Natural killer cell (primary cell): ENCODE results near the gene SYPL1. TPM values are rescaled to one million over a fixed set of nuclear protein-coding genes. Genes with fewer than 3 reads are reported as not detected.
A peak's percentile ranks its signal among the peaks of the same experiment; 100 is the strongest.

Source experiments
- ATAC-seq, 3 donors: fragments of 150-1000 bp in 2 of 3; fragments of 200-7000 bp in 1 of 3; cut with Tn5 transposase; 1 replicate in 1 of 3; 2 replicates in 2 of 3; pipeline ENCODE4 v1.10.0; 2021; ENCODE audit warnings: mild to moderate bottlenecking in 2 of 3, moderate library complexity in 2 of 3
- DNase-seq, 2 donors: peaks; one replicate each; pipeline versions ENCODE4 v3.0.0 to v3.0.0-alpha.2; 2013 to 2021; ENCODE audit warnings: mixed read lengths in 1 of 2
- H3K27ac ChIP-seq: one replicate; pipeline ENCODE4 v1.5.1; 2013; ENCODE audit warnings: mild to moderate bottlenecking, low read length
- H3K27me3 ChIP-seq: one replicate; pipeline ENCODE4 v1.6.1; 2013; ENCODE audit warnings: low read length; ENCODE audit not compliant: control insufficient read depth, insufficient read depth
- H3K36me3 ChIP-seq: one replicate; pipeline ENCODE4 v1.6.1; 2013; ENCODE audit warnings: low read length; ENCODE audit not compliant: control insufficient read depth, insufficient read depth
- H3K4me1 ChIP-seq: one replicate; pipeline ENCODE4 v1.6.1; 2013; ENCODE audit warnings: low read length; ENCODE audit not compliant: control insufficient read depth, insufficient read depth
- H3K4me3 ChIP-seq: one replicate; pipeline ENCODE4 v1.5.1; 2013; ENCODE audit warnings: low read length
- H3K9me3 ChIP-seq: one replicate; pipeline ENCODE4 v1.6.1; 2013; ENCODE audit warnings: low read length; ENCODE audit not compliant: control insufficient read depth, insufficient read depth
- H3K27ac Mint-ChIP-seq, 2 donors: one replicate each; pipeline ENCODE4 v1.8.0; 2022; ENCODE audit warnings: mild to moderate bottlenecking in 2 of 2, mixed read lengths in 2 of 2, moderate library complexity in 1 of 2
- H3K27me3 Mint-ChIP-seq, 2 donors: one replicate each; pipeline ENCODE4 v1.8.0; 2022; ENCODE audit warnings: low read depth in 2 of 2, mixed read lengths in 2 of 2
- H3K36me3 Mint-ChIP-seq: one replicate; pipeline ENCODE4 v1.8.0; 2022; ENCODE audit warnings: mixed read lengths
- H3K4me1 Mint-ChIP-seq, 2 donors: one replicate each; pipeline ENCODE4 v1.8.0; 2022; ENCODE audit warnings: mixed read lengths in 2 of 2
- H3K4me3 Mint-ChIP-seq: one replicate; pipeline ENCODE4 v1.8.0; 2022; ENCODE audit warnings: mild to moderate bottlenecking, moderate library complexity, mixed read lengths
- H3K9me3 Mint-ChIP-seq, 2 donors: one replicate each; pipeline ENCODE4 v1.8.0; 2022; ENCODE audit warnings: mixed read lengths in 2 of 2
- CTCF ChIP-seq: fragments of 200-600 bp; IDR thresholded peaks from one replicate; pipeline ENCODE4 v1.8.0; 2022; ENCODE audit warnings: antibody characterized with exemption
- WGBS: methylation state at CpG from one replicate; pipeline ENCODE4 v1.1.7; 2013; ENCODE audit warnings: missing lambda C conversion rate; ENCODE audit not compliant: insufficient coverage; 5-methylcytosine and 5-hydroxymethylcytosine counted together
- intact Hi-C: fragments of 100-400 bp; cut with micrococcal nuclease; formaldehyde crosslinking; loops from one replicate; pipeline ENCODE4 v1.14.2; 2022
- total RNA-seq, 4 donors: library from RNA; stranded (reverse); fragments of 120-200 nt in 1 of 4; gene quantifications; one replicate each; pipeline versions ENCODE4 v1.2.3 to v1.2.4, GENCODE V29; 2013 to 2022

SYPL1 gene
- total RNA-seq = 10 to 100 TPM; 13.1 to 22.2 (median 14.9) TPM
- total RNA-seq (2013) = 53.8 TPM

- peaks cover 2 to 13% of the 10 kb centered on the region in 2 donors for H3K27me3 Mint-ChIP-seq
- H3K9me3 Mint-ChIP-seq = no peaks in the 10 kb centered on the region
- no peaks in the 10 kb centered on the region for H3K36me3 Mint-ChIP-seq
- Histone ChIP-seq H3K4me3 (peak within 1 kb of the TSS; percentile 56), H3K9me3 (no peaks in the 10 kb centered on the region), H3K27ac (peak within 1 kb of the TSS; percentile 88), H3K4me1 (peaks cover 17% of the 10 kb centered on the region), H3K36me3 (no peaks in the 10 kb centered on the region), H3K27me3 (no peaks in the 10 kb centered on the region)
- TF ChIP-seq CTCF = no peak
- H3K4me1 Mint-ChIP-seq = peaks cover 30 to 38% of the 10 kb centered on the region in 2 donors
- H3K4me3 Mint-ChIP-seq = peak within 1 kb of the TSS; percentile 94
- under 1% methylated on average over 75 of the region's 76 CpGs for WGBS
- peak; percentile 85 to 96 for DNase-seq
- peak within 1 kb of the TSS; percentile 84 for H3K27ac Mint-ChIP-seq
- intact Hi-C loops = loop anchor here (5.0 to 10.0 kb wide), 2 partner anchors 55 to 172 kb away; partner anchors contain the start of gene NAMPT
- peak; percentile 86 to 96 (median 89) for ATAC-seq
Observed at GRCh38 chr7:106112118-106112971, at the start of gene SYPL1. Gene SYPL1 (minus strand): TSS chr7:106112312. CDS start chr7:106112208, 104 bp downstream.

- Histone ChIP-seq H3K27ac (no peak overlapping the region), H3K4me1 (peaks cover 9% of the 10 kb centered on the region), H3K27me3 (peaks cover 6% of the 10 kb centered on the region), H3K36me3 (no peaks in the 10 kb centered on the region), H3K9me3 (no peaks in the 10 kb centered on the region), H3K4me3 (no peak overlapping the region)
- no peak for TF ChIP-seq CTCF
- intact Hi-C loops = loop anchor here (10.0 kb wide), 1 partner anchor 390 kb away; no protein-coding TSS in a partner anchor
- Mint-ChIP-seq H3K4me3 (no peak overlapping the region), H3K4me1 (peaks cover 0 to 8% of the 10 kb centered on the region in 2 donors), H3K9me3 (no peaks in the 10 kb centered on the region), H3K36me3 (no peaks in the 10 kb centered on the region), H3K27me3 (peaks cover 33 to 63% of the 10 kb centered on the region in 2 donors), H3K27ac (no peak overlapping the region)
- DNase-seq (no peak), ATAC-seq (no peak)
- 60% methylated on average over 3 of the region's 4 CpGs for WGBS
Observed at GRCh38 chr7:106155027-106155426, 42.9 kb upstream of the SYPL1 start.

GRCh38 chr7:106153891-106154449 is 41.9 kb upstream of the SYPL1 start:
- peak; percentile 84 to 99 (median 98) for ATAC-seq
- H3K27me3 Mint-ChIP-seq = peaks cover 29 to 53% of the 10 kb centered on the region in 2 donors
- H3K4me3 Mint-ChIP-seq = no peak overlapping the region
- Histone ChIP-seq H3K36me3 (no peaks in the 10 kb centered on the region), H3K9me3 (no peaks in the 10 kb centered on the region), H3K27ac (no peak overlapping the region), H3K4me1 (peaks cover 9% of the 10 kb centered on the region), H3K4me3 (no peak overlapping the region), H3K27me3 (peaks cover 6% of the 10 kb centered on the region)
- no peaks in the 10 kb centered on the region for H3K9me3 Mint-ChIP-seq
- H3K36me3 Mint-ChIP-seq = no peaks in the 10 kb centered on the region
- intact Hi-C loops = loop anchor here (1.0 to 10.0 kb wide), 2 partner anchors 97 to 389 kb away; no protein-coding TSS in a partner anchor
- H3K27ac Mint-ChIP-seq = no peak overlapping the region
- peak; percentile 92 for TF ChIP-seq CTCF
- 58% methylated on average over 15 of the region's 15 CpGs for WGBS
- peaks cover 0 to 8% of the 10 kb centered on the region in 2 donors for H3K4me1 Mint-ChIP-seq
- DNase-seq = peak; percentile 63 to 85
